PC-3 (cell line): Measurements from ENCODE around the gene POM121C. TPM values are rescaled to one million over a fixed set of nuclear protein-coding genes. Genes with fewer than 3 reads are reported as not detected.
"Not testable (repeated sequence)": the region's sequence is repeated elsewhere in the genome, so short reads cannot be mapped to it uniquely, and the experiment has no call there.

Source experiments
- ATAC-seq: fragments of 200-7000 bp; cut with Tn5 transposase; 2 replicates; pipeline ENCODE4 v1.9.1; 2020; ENCODE audit warnings: mild to moderate bottlenecking, moderate library complexity
- BruUV-seq: library from RNA; stranded (reverse); fragments of 400-500 nt; replicated peaks from 2 replicates; lab custom pipeline; 2021; lab: Mats Ljungman, UMichigan
- CTCF ChIA-PET: fragments of 300-600 bp; sonication (Branson Sonifier 250); formaldehyde crosslinking; loops from one replicate; lab custom pipeline; 2022; ENCODE audit warnings: antibody characterized with exemption; lab: Charles Lee
- POLR2A ChIA-PET: fragments of 300-600 bp; sonication (Branson Sonifier 250); formaldehyde crosslinking; loops from one replicate; lab custom pipeline; 2022; ENCODE audit warnings: antibody characterized with exemption; ENCODE audit not compliant: unreplicated experiment; lab: Charles Lee
- DNase-seq: peaks from one replicate; pipeline ENCODE4 v3.0.0-alpha.2; 2015
- H2AFZ ChIP-seq: fragments of 300-600 bp; sonication (generic); 2 replicates; pipeline ENCODE4 v1.6.0; 2016; ENCODE audit warnings: antibody characterized with exemption, low read length
- H3F3A ChIP-seq: fragments of 300-600 bp; sonication (generic); one replicate; pipeline ENCODE4 v1.6.0; 2017; ENCODE audit warnings: antibody characterized with exemption, low read length, control low read depth, mild to moderate bottlenecking; ENCODE audit not compliant: unreplicated experiment
- H3K27ac ChIP-seq: fragments of 300-600 bp; sonication (generic); 2 replicates; pipeline ENCODE4 v1.5.1; 2016; ENCODE audit warnings: mild to moderate bottlenecking, low read length
- H3K27me3 ChIP-seq: fragments of 300-600 bp; sonication (generic); 2 replicates; pipeline ENCODE4 v1.6.1; 2016; ENCODE audit warnings: low read length, mixed read lengths
- H3K36me3 ChIP-seq: fragments of 300-600 bp; sonication (generic); 2 replicates; pipeline ENCODE4 v1.6.1; 2016; ENCODE audit warnings: low read depth, mixed run types, low read length, mixed read lengths
- H3K4me1 ChIP-seq: fragments of 300-600 bp; sonication (generic); 2 replicates; pipeline ENCODE4 v1.5.1; 2016; ENCODE audit warnings: low read length; ENCODE audit not compliant: insufficient read depth
- H3K4me2 ChIP-seq: fragments of 300-600 bp; sonication (generic); 2 replicates; pipeline ENCODE4 v1.6.0; 2016; ENCODE audit warnings: low read length
- H3K4me3 ChIP-seq: fragments of 300-600 bp; sonication (generic); 2 replicates; pipeline ENCODE4 v1.5.1; 2016; ENCODE audit warnings: mild to moderate bottlenecking, low read length, mixed read lengths
- H3K79me2 ChIP-seq: fragments of 300-600 bp; sonication (generic); 2 replicates; pipeline ENCODE4 v1.6.1; 2017; ENCODE audit warnings: low read length, mixed read lengths
- H3K9ac ChIP-seq: fragments of 300-600 bp; sonication (generic); 2 replicates; pipeline ENCODE4 v1.6.0; 2016; ENCODE audit warnings: mild to moderate bottlenecking, low read length
- H3K9me2 ChIP-seq: fragments of 300-600 bp; sonication (generic); replicated peaks from 2 replicates; pipeline ENCODE4 v1.6.1; 2016; ENCODE audit warnings: mixed run types, low read length, mixed read lengths
- H3K9me3 ChIP-seq: fragments of 300-600 bp; sonication (generic); 2 replicates; pipeline ENCODE4 v1.6.1; 2016; ENCODE audit warnings: low read length, mixed read lengths
- H4K20me1 ChIP-seq: fragments of 300-600 bp; sonication (generic); 2 replicates; pipeline ENCODE4 v1.6.1; 2016; ENCODE audit warnings: low read length, mixed read lengths
- intact Hi-C: fragments of 100-400 bp; cut with micrococcal nuclease; formaldehyde crosslinking; loops from 2 replicates; pipeline ENCODE4 v1.9.0; 2023
- total RNA-seq: library from RNA; depleted of rRNA; stranded (reverse); fragments of >200 nt; gene quantifications from 2 replicates; pipeline ENCODE4 v1.2.3, GENCODE V29; 2014

The POM121C gene
- total RNA-seq, 1 experiment from 2014 or later = 11.0 TPM

- H3K9me3 ChIP-seq, intact Hi-C loops, ATAC-seq, H3K9me2 ChIP-seq, H3K4me2 ChIP-seq, H2AFZ ChIP-seq, POLR2A ChIA-PET, H3K4me3 ChIP-seq, H3K79me2 ChIP-seq, H3K27ac ChIP-seq, H3K9ac ChIP-seq, BruUV-seq, H3K4me1 ChIP-seq, H4K20me1 ChIP-seq, H3F3A ChIP-seq, H3K27me3 ChIP-seq, CTCF ChIA-PET, DNase-seq: not testable (repeated sequence)
- H3K36me3 ChIP-seq = peaks cover 31% of the 10 kb centered on the region
Observed at GRCh38 chr7:75439000-75439399, 47.1 kb downstream of the POM121C start.

DNA sequence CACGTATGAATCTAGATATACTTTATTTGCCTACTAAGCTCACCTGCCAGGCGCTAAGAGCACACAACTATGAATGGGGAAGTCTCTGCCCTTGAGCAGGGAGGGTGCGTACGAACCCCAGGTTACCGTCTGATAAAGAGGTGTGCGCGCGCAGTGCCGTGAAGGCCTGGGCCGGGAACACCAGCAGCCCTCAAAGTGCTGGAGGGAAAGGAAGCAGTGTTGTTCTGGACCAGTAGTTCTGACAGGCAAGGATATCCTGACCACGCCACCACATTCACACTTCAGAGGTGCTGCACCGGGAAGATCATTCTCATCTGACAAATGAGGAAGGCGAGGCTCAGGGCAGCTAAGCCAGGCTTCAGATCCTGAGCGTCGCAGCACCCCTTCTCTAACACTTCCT, 62.6 kb downstream of the POM121C start:
- H3K36me3 ChIP-seq, H3K4me2 ChIP-seq, H3K4me3 ChIP-seq, H3K79me2 ChIP-seq, H3K4me1 ChIP-seq, H4K20me1 ChIP-seq, H3F3A ChIP-seq, POLR2A ChIA-PET, DNase-seq, H3K27ac ChIP-seq, H2AFZ ChIP-seq, BruUV-seq, intact Hi-C loops, H3K9me2 ChIP-seq, ATAC-seq, CTCF ChIA-PET, H3K9me3 ChIP-seq, H3K27me3 ChIP-seq, H3K9ac ChIP-seq: not testable (repeated sequence)

- H3K4me3 ChIP-seq, H3K4me2 ChIP-seq, H3F3A ChIP-seq, H3K9me3 ChIP-seq, H3K9me2 ChIP-seq, POLR2A ChIA-PET, CTCF ChIA-PET, H3K36me3 ChIP-seq, H2AFZ ChIP-seq, intact Hi-C loops, H3K27ac ChIP-seq, H3K9ac ChIP-seq, ATAC-seq, H3K4me1 ChIP-seq, H3K79me2 ChIP-seq, H3K27me3 ChIP-seq, DNase-seq, H4K20me1 ChIP-seq: not testable (repeated sequence)
- BruUV-seq = TSS peak; percentile 22
Observed at GRCh38 chr7:75421798-75422710, 64.0 kb downstream of the POM121C start.

DNA sequence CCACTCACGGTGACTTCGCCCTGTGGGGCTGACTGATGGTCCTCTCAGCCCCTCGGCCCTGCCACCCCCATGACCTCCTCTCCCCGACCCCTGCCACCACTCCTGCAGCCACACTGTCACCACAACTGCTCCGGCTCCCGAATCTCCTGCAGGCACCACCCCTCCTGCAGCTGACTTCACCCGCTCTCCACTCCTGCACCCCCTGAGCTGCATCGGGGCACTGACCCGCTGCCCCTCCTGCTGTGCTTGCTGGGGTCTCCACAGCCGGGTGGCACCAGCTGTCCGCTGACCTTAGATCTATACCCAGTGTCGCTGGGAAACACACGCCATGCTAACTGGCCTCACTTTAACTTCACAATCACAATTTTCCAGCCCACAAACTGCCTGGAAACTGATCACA, 65.9 kb downstream of the POM121C start:
- H3K9me3 ChIP-seq, CTCF ChIA-PET, intact Hi-C loops, ATAC-seq, H3K9ac ChIP-seq, H3K9me2 ChIP-seq, H3K27ac ChIP-seq, H4K20me1 ChIP-seq, H3K4me3 ChIP-seq, H3K4me2 ChIP-seq, H3K36me3 ChIP-seq, H2AFZ ChIP-seq, H3K4me1 ChIP-seq, DNase-seq, BruUV-seq, H3F3A ChIP-seq, POLR2A ChIA-PET, H3K79me2 ChIP-seq, H3K27me3 ChIP-seq: not testable (repeated sequence)

GRCh38 chr7:75419693-75420092, 66.4 kb downstream of the POM121C start:
- H3K9me3 ChIP-seq, BruUV-seq, POLR2A ChIA-PET: not testable (repeated sequence)

DNA sequence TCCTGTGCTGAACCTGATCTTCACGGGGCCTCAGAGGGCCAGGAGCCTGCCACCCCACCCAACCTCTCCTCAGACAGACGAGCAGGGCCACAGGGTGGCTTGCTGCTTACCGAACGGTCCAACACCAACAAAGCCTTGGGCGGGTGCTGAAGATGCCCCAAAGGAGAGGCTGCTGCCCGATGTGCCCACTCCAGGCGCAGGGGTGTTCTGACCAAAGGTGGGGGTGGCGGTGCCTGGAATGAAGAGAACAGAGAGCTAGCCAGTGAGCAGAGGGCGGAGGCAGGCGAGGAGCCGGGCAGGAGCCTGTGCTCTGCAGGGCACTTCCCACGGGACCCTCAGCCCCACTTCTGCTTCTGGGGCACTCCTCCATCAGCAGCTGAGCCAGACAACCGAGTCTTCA, 66.9 kb downstream of the POM121C start:
- H3K79me2 ChIP-seq, H3F3A ChIP-seq, H3K4me1 ChIP-seq, H3K27ac ChIP-seq, BruUV-seq, ATAC-seq, H3K27me3 ChIP-seq, H2AFZ ChIP-seq, DNase-seq, H4K20me1 ChIP-seq, H3K9me3 ChIP-seq, H3K4me3 ChIP-seq, POLR2A ChIA-PET, H3K36me3 ChIP-seq, H3K9me2 ChIP-seq, CTCF ChIA-PET, intact Hi-C loops, H3K4me2 ChIP-seq, H3K9ac ChIP-seq: not testable (repeated sequence)

More at GRCh38 chr7:75419693-75420092, 66.4 kb downstream of the POM121C start:
- H4K20me1 ChIP-seq, H3K79me2 ChIP-seq, H3K36me3 ChIP-seq, H3K27ac ChIP-seq, H3K4me2 ChIP-seq, H3K27me3 ChIP-seq, H3K9ac ChIP-seq, H3F3A ChIP-seq, H2AFZ ChIP-seq, CTCF ChIA-PET, intact Hi-C loops, H3K4me1 ChIP-seq, H3K4me3 ChIP-seq, DNase-seq, H3K9me2 ChIP-seq, ATAC-seq: not testable (repeated sequence)
